HG02973 (cell line): ENCODE results near the gene RNF212.

Experiments used
- ATAC-seq: cut with Tn5 transposase; IDR thresholded peaks from one replicate; pipeline ENCODE4 v1.9.1; 2021; ENCODE audit warnings: moderate library complexity; ENCODE audit not compliant: unreplicated experiment

Gene RNF212

GRCh38 chr4:1091561-1091995, 21.8 kb downstream of the RNF212 start:
- no peak for ATAC-seq

DNA sequence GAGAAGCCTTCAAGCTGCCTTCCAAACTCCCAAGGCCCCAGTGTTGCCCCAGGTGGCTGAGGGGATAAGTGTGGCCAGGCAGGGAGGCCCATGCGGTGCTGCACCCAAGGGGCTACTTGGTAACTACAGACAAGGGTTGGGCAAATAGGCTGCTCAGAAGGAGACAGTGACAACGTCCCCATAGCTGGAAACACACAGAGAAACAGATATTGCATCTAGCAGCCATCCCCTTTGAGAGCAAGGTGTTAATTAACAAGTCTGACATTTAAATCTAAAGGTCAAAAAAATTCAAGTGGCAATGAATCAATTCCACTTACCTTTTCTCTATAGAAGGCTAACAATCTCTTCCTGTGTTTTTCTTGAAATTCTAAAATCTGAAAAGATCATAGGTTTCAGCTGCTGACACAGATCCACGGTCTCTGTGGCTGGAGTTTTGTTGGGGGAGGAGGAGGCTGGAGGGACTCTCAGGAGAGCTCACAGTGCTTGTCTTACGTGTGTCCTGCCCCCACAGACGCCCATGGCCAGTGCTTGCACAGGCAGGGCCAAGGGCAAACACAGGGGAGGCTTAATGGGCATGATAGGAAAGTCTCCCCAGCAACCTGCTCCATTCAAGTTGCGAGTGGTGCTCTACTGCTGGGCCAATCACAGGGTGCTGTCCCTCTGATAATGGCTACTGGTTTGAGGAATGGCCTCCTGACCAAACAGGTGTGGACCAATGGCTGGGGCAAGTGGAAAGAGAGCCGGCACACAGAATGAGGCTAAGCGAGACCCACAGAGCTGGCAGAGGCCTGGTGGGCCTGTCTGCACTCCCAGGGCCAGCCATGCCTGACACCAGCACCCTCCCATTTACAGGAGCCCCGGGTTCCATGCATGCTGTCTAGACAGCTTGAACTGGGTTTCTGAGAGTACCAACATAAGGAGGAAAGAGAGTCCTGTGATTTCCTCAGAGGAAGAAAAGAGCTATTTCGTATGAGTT, 22.6 kb downstream of the RNF212 start:
- ATAC-seq, result no peak

GRCh38 chr4:1090036-1090435, 23.3 kb downstream of the RNF212 start:
- ATAC-seq, result no peak

- no peak for ATAC-seq
Observed at GRCh38 chr4:1087371-1087770, 26.0 kb downstream of the RNF212 start.

GRCh38 chr4:1086011-1086410, 27.4 kb downstream of the RNF212 start:
- ATAC-seq, result no peak

DNA sequence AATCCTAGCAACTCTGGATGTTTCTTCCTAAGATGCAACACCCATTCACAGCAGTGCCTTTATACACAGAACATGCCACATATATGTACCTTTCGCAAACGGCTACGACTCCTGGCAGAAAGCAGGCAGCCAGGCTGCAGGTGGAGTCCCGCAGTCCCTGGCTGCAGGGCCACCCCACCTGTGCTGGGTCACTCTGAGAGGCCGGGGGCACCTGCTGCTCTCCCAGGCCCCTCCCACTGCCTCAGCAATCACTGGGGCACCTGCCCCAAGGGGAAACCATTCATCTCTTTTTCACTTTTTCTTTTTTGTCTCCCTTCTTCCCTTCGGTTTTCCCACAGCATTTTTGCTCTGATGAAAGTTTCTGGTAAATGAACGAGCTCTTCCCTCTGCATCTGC, 28.0 kb downstream of the RNF212 start:
- ATAC-seq, result no peak

GRCh38 chr4:1084796-1085403, 28.5 kb downstream of the RNF212 start:
- ATAC-seq, result no peak

DNA sequence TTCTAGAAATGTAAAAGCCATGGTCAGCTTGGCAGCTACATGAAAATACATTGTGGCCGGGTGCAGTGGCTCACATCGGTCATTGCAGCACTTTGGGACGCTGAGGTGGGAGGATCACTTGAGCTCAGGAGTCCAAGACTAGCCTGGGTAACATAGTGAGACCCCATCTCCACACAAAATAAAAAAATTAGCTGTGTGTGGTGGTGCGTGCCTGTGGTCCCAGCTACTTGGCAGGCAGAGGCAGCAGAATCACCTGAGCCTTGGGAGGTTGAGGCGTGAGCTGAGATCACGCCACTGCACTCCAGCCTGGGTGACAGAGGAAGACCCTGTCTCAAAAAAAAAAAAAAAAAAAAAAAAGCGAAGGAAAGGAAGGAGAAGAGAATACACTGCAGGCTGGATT, 29.0 kb downstream of the RNF212 start:
- no peak for ATAC-seq

- no peak for ATAC-seq
Observed at GRCh38 chr4:1082215-1083182, 30.9 kb downstream of the RNF212 start.

DNA sequence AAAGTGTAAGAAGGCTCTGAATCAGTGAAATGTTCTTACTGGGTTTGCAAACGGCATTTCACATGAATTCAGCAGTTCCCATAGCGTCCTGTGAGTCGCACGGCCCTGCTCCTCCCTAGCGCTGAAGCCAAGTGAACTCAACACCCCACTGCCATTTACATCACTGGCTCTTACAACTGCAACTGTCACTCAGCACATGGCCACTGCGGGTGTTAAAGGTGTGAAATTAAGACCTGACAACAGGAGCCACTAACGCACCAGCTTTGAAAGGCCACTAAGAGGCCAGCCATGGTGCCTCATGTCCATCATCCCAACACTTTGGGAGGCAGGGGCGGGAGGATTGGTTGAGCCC, 31.7 kb downstream of the RNF212 start:
- no peak for ATAC-seq

DNA sequence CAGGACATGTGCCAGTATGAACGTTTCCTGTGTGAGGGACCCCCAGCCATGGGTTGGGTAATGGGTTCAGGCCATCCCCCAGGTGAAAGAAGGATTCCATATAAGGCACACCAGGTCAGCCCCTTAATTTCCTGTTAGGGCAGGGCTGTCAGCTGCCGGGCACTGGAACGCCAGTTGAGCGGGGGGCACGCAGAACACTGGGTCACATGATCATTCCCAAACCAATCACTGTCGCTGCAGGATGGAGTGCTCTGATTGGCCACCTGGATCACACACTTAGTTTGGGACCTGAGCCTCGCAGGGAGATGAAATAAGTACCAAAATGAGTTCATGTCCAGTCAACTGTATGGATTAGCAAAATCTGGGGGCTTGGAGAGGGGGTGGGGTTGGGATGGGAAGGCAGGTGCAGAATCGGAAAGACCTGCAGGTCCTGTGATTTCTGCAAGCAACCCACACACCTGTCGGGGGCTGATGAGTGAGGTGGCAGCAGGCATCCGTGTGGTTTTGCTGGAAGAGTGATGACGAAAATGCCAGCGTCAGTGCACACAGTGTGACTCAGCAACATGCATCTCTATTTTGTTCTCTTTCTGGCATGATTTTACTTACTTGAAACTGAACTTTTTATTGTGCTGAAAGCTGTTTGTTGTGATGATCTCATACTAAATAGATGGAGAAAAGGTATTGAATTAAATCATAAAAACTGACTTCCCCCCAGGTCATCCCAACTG, 32.2 kb downstream of the RNF212 start:
- ATAC-seq, result no peak

- no peak for ATAC-seq
Observed at GRCh38 chr4:1080432-1080831, 32.9 kb downstream of the RNF212 start.

- no peak for ATAC-seq
Observed at GRCh38 chr4:1079711-1080265, 33.6 kb downstream of the RNF212 start.

DNA sequence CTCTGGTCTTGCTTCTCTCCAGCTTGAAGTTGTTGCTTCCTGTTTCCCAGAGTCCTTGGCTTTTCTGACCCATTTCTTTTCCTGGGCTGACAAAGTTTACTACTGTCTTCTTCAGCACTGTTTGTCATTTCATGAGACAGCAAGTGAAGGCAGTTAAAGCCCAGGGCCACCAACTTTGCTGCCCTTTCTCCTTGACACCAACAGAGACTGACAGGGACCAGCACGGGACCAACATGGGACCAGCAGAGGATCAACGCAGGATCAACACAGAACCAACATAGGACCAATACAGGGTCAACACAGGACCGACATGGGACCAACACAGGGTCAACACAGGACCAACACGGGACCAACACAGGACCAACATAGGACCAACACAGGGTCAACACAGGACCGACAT, 34.9 kb downstream of the RNF212 start:
- no peak for ATAC-seq

GRCh38 chr4:1077711-1078477, 35.5 kb downstream of the RNF212 start:
- no peak for ATAC-seq

DNA sequence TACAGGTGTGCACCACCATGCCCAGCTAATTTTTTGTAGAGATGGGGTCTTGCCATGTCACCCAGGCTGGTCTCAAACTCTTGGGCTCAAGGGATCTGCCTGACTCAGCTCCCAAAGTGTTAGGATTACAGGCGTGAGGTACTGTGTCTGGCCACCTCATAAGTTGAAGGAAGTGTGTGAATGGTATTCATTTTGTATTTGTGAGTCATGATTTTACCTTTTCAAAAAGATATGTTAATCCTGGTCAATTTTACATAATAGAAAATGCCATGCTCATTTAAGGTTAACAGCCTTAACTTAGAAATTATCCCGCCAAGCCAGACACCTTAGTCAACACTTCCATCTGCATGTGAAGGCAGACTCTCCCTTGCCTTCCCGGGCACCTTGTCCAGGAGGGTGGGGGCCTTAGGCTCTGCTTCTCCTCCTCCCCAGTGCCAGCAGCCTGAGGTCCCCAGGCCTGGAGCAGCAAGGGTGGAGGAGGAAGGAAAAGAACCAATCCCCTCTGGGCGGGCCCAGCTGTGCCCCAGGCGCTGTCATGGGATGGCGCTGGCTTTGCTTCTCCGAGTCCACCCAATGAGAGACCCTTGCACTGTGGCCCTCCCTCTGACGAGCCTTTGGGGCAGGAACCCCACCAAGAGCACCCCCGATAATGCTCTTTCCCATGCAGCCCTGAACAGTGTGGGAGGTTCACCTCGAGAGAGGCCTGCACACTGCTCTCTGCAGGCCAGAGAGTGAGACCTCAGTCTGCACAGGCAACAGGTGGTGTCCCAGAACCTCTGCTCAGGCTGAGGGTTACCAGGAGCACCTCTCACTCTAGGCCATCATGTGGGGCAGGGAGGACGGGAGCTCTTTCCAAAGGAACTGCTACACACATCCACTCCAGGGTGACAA, 37.3 kb downstream of the RNF212 start:
- no peak for ATAC-seq

DNA sequence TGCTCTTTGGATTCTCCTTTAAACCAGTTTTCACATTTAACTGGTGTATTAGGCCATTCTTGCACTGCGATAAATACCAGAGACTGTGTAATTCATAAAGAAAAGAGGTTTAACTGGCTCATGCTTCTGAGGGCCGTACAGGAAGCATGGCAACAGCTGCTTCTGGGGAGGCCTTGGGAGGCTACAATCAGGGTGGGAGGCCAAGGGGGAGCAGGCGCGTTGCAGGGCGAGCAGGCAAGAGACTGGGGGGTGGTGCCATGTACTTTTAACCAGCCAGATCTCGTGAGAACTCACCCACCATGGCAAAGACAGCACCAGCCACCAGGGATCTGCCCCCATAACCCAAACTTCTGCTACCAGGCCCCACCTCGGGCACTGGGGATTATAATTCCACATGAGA, 38.1 kb downstream of the RNF212 start:
- no peak for ATAC-seq

GRCh38 chr4:1074077-1074476, 39.3 kb downstream of the RNF212 start:
- no peak for ATAC-seq
